Endothelial cell of umbilical vein (primary cell): Measurements from ENCODE around the gene ACBD3. TPM values are rescaled to one million over a fixed set of nuclear protein-coding genes. Genes with fewer than 3 reads are reported as not detected.

Experiments
- BruUV-seq: library from RNA; stranded (reverse); fragments of 400-500 nt; replicated peaks from 2 replicates; lab custom pipeline; 2021; lab: Mats Ljungman, UMichigan
- CTCF ChIA-PET: fragments of 300-600, 350-600 bp; sonication (Branson Sonifier 250); formaldehyde crosslinking; loops from one replicate; lab custom pipeline; 2021; ENCODE audit warnings: antibody characterized with exemption, inconsistent platforms; lab: Charles Lee
- POLR2A ChIA-PET: fragments of 300-600, 350-600 bp; sonication (Branson Sonifier 250); formaldehyde crosslinking; loops from one replicate; lab custom pipeline; 2021; ENCODE audit warnings: antibody characterized with exemption, inconsistent platforms; lab: Charles Lee
- DNase-seq: peaks from one replicate; pipeline ENCODE4 v3.0.0-alpha.2; 2011; ENCODE audit warnings: low read depth, low spot score
- FAIRE-seq: peaks from 2 replicates; lab custom pipeline; 2011; peaks lifted over from hg19 to GRCh38; lab: Jason Lieb, UNC
- H2AFZ ChIP-seq: 2 replicates; pipeline ENCODE4 v1.6.0; 2012; ENCODE audit warnings: low read depth, low read length, control low read depth, inconsistent platforms
- H3K27ac ChIP-seq: 2 replicates; pipeline ENCODE4 v1.5.1; 2011; ENCODE audit warnings: low read depth, mild to moderate bottlenecking, control low read depth, low read length, moderate library complexity; ENCODE audit not compliant: insufficient read depth
- H3K27me3 ChIP-seq, 2 experiments: 2 replicates each; pipeline versions ENCODE4 v1.6.0 to v1.6.1; 2011; ENCODE audit warnings: low read length in 2 of 2, mixed read lengths in 1 of 2; ENCODE audit not compliant: control insufficient read depth in 2 of 2, insufficient read depth in 2 of 2
- H3K36me3 ChIP-seq, 2 experiments: 2 replicates in 1 of 2; 3 replicates in 1 of 2; pipeline ENCODE4 v1.5.1; 2011; ENCODE audit warnings: low read length in 2 of 2, mild to moderate bottlenecking in 1 of 2, moderate library complexity in 1 of 2; ENCODE audit not compliant: control insufficient read depth in 2 of 2, insufficient read depth in 2 of 2; ENCODE audit errors: extremely low read depth in 1 of 2
- H3K4me1 ChIP-seq: 3 replicates; pipeline ENCODE4 v1.5.1; 2011; ENCODE audit warnings: mild to moderate bottlenecking, low read length; ENCODE audit not compliant: control insufficient read depth, insufficient read depth; ENCODE audit errors: extremely low read depth
- H3K4me2 ChIP-seq: 2 replicates; pipeline ENCODE4 v1.6.1; 2011; ENCODE audit warnings: low read length, control low read depth, mixed read lengths; ENCODE audit not compliant: insufficient read depth
- H3K4me3 ChIP-seq, 3 experiments: fragments of 200-600 bp in 1 of 3; sonication (generic), shearing (Covaris generic) in 1 of 3; replicated peaks in 1 of 3; 2 replicates each; pipeline ENCODE4 v1.5.1; 2011 to 2016; ENCODE audit warnings: control low read depth in 3 of 3, low read length in 3 of 3, mild to moderate bottlenecking in 2 of 3, inconsistent platforms in 1 of 3, low read depth in 1 of 3, moderate library complexity in 1 of 3; ENCODE audit not compliant: insufficient read depth in 1 of 3
- H3K79me2 ChIP-seq: 2 replicates; pipeline ENCODE4 v1.6.0; 2012; ENCODE audit warnings: low read length, inconsistent platforms; ENCODE audit not compliant: control insufficient read depth, insufficient read depth
- H3K9ac ChIP-seq: replicated peaks from 2 replicates; pipeline ENCODE3; 2011; ENCODE audit warnings: low read length, control low read depth; ENCODE audit not compliant: insufficient read depth; ENCODE audit errors: extremely low read depth
- H3K9me1 ChIP-seq: replicated peaks from 3 replicates; pipeline ENCODE4 v1.6.0; 2011; ENCODE audit warnings: mild to moderate bottlenecking, low read length; ENCODE audit not compliant: control insufficient read depth, insufficient read depth; ENCODE audit errors: extremely low read depth
- H3K9me3 ChIP-seq: replicated peaks from 2 replicates; pipeline ENCODE4 v1.5.1; 2012; ENCODE audit warnings: low read length, inconsistent platforms; ENCODE audit not compliant: control insufficient read depth, insufficient read depth
- H4K20me1 ChIP-seq: replicated peaks from 2 replicates; pipeline ENCODE3; 2011; ENCODE audit warnings: mild to moderate bottlenecking, low read length; ENCODE audit not compliant: control insufficient read depth, insufficient read depth; ENCODE audit errors: extremely low read depth
- CTCF ChIP-seq, 2 donors: IDR thresholded peaks; 1 replicate in 1 of 2; 2 replicates in 1 of 2; pipeline ENCODE4 v1.5.1; 2011; ENCODE audit warnings: low read length in 2 of 2, mild to moderate bottlenecking in 2 of 2, moderate library complexity in 2 of 2, control low read depth in 1 of 2, inconsistent platforms in 1 of 2, low read depth in 1 of 2; ENCODE audit not compliant: insufficient read depth in 1 of 2; ENCODE audit errors: extremely low read depth in 1 of 2
- EZH2 ChIP-seq: IDR thresholded peaks from 2 replicates; pipeline ENCODE4 v1.6.1; 2012; ENCODE audit warnings: borderline replicate concordance, low read depth, mild to moderate bottlenecking, moderate library complexity, low read length, inconsistent platforms; ENCODE audit not compliant: severe bottlenecking
- FOS ChIP-seq: IDR thresholded peaks from 2 replicates; pipeline ENCODE4 v1.6.1; 2011; ENCODE audit warnings: mild to moderate bottlenecking, low read length, moderate library complexity, borderline replicate concordance; ENCODE audit not compliant: insufficient read depth
- GATA2 ChIP-seq: IDR thresholded peaks from 2 replicates; pipeline ENCODE4 v1.7.0; 2011; ENCODE audit warnings: low read depth, mild to moderate bottlenecking, moderate library complexity, mixed read lengths, low read length; ENCODE audit not compliant: insufficient read length, insufficient read depth
- JUN ChIP-seq: IDR thresholded peaks from 2 replicates; pipeline ENCODE4 v1.6.1; 2011; ENCODE audit warnings: borderline replicate concordance, low read depth; ENCODE audit not compliant: insufficient read length, insufficient read depth
- MAX ChIP-seq: IDR thresholded peaks from 2 replicates; pipeline ENCODE4 v1.6.1; 2011; ENCODE audit not compliant: insufficient read depth, insufficient read length
- MYC ChIP-seq: IDR thresholded peaks from one replicate; pipeline ENCODE4 v1.6.1; 2011; ENCODE audit warnings: mild to moderate bottlenecking, low read depth, low read length
- POLR2A ChIP-seq: IDR thresholded peaks from 2 replicates; pipeline ENCODE4 v1.6.1; 2012; ENCODE audit warnings: low read depth, mild to moderate bottlenecking, control low read depth, low read length
- POLR2AphosphoS5 ChIP-seq: IDR thresholded peaks from 2 replicates; pipeline ENCODE4 v1.6.1; 2012; ENCODE audit warnings: low read depth, mild to moderate bottlenecking, control low read depth, low read length, moderate library complexity; ENCODE audit not compliant: insufficient read depth
- dilution Hi-C: fragments of 300-500 bp; cut with MboI; formaldehyde crosslinking; loops from one replicate; pipeline ENCODE4 v1.15.0; 2019; ENCODE audit warnings: low sequenced_read_pairs; ENCODE audit not compliant: extremely low pct_ligation_motif_present
- intact Hi-C: fragments of 100-400 bp; cut with micrococcal nuclease; formaldehyde crosslinking; loops from one replicate; pipeline ENCODE4 v1.10.0; 2022
- polyA plus RNA-seq, 4 experiments: library from polyadenylated mRNA; depleted of rRNA in 3 of 4; stranded (reverse) in 3 of 4; unstranded in 1 of 4; fragments of >200 nt; gene quantifications; 2 replicates each; pipeline versions ENCODE4 v1.2.1 to v1.2.3, GENCODE V29; 2011 to 2012; ENCODE audit warnings: missing spikeins in 1 of 4
- total RNA-seq: library from RNA; stranded (reverse); gene quantifications from 2 replicates; pipeline ENCODE4 v1.2.3, GENCODE V29; 2021

The ACBD3 gene
- total and polyA plus RNA-seq, 2 donors (not counting 3 experiments of a cell fraction or from before 2014, with no cell fraction given) = 12.3 to 36.4 TPM

- TF ChIP-seq MAX (no peak), POLR2A (no peak), GATA2 (no peak), MYC (no peak), JUN (no peak), FOS (no peak), CTCF (IDR thresholded peaks at IDR 0.05; ENCODE audit: extremely low read depth in 1 of 2, insufficient read depth in 1 of 2, low read depth in 1 of 2, low read length in 2 of 2) (no peak), POLR2AphosphoS5 (no peak), EZH2 (no peak)
- intact Hi-C loops (no loop called here), dilution Hi-C loops (no loop called here)
- no peak overlapping the region for H2AFZ ChIP-seq
- no peak overlapping the region for H3K27ac ChIP-seq
- POLR2A ChIA-PET = no interaction called here
- no peak overlapping the region for H3K9ac ChIP-seq
- CTCF ChIA-PET = interaction anchor here (0.8 to 2.9 kb wide), 4 partner anchors 22 to 90 kb away, joined by 3 to 12 read pairs (median 4); no protein-coding TSS in a partner anchor
- peaks cover 16 to 30% of the 10 kb centered on the region in 2 experiments for H3K36me3 ChIP-seq
- no peaks in the 10 kb centered on the region for H3K9me1 ChIP-seq
- no peak overlapping the region for H3K4me2 ChIP-seq
- H3K4me3 ChIP-seq = no peak overlapping the region
- H3K27me3 ChIP-seq = no peaks in the 10 kb centered on the region
- H3K4me1 ChIP-seq = no peaks in the 10 kb centered on the region
- DNase-seq = no peak
- no TSS peak for BruUV-seq
- no peak for FAIRE-seq
- no peaks in the 10 kb centered on the region for H4K20me1 ChIP-seq
- no peaks in the 10 kb centered on the region for H3K9me3 ChIP-seq
- H3K79me2 ChIP-seq = peaks cover 1% of the 10 kb centered on the region
Observed at GRCh38 chr1:226154593-226154992, 31.9 kb downstream of the ACBD3 start.
